Muscle of leg (tissue), 11 donors: ENCODE data around the gene SMCO3. TPM values are rescaled to one million over a fixed set of nuclear protein-coding genes. Genes with fewer than 3 reads are reported as not detected.

Experiments used
- DNase-seq: peaks from one replicate; pipeline ENCODE4 v3.0.0; 2013
- H3K27ac ChIP-seq: one replicate; pipeline ENCODE4 v1.5.1; 2013; ENCODE audit warnings: mild to moderate bottlenecking, low read length, control low read depth
- H3K27me3 ChIP-seq: one replicate; pipeline ENCODE4 v1.6.1; 2013; ENCODE audit warnings: low read length; ENCODE audit not compliant: control insufficient read depth, insufficient read depth
- H3K36me3 ChIP-seq: one replicate; pipeline ENCODE4 v1.6.1; 2013; ENCODE audit warnings: low read length; ENCODE audit not compliant: control insufficient read depth, insufficient read depth
- H3K4me1 ChIP-seq: one replicate; pipeline ENCODE4 v1.6.1; 2013; ENCODE audit warnings: low read length; ENCODE audit not compliant: control insufficient read depth, insufficient read depth
- H3K4me3 ChIP-seq: one replicate; pipeline ENCODE4 v1.5.1; 2013; ENCODE audit warnings: low read length, control low read depth
- H3K9me3 ChIP-seq: replicated peaks from 2 replicates; pipeline ENCODE4 v1.6.1; 2013; ENCODE audit warnings: low read depth, low read length; ENCODE audit not compliant: control insufficient read depth
- WGBS: methylation state at CpG from one replicate; pipeline ENCODE4 v1.1.5; 2013; ENCODE audit warnings: missing lambda C conversion rate; ENCODE audit not compliant: insufficient coverage; 5-methylcytosine and 5-hydroxymethylcytosine counted together
- polyA plus RNA-seq, 8 donors: library from polyadenylated mRNA; unstranded; fragments of 120-200 nt; gene quantifications; one replicate each; pipeline versions ENCODE4 v1.2.1 to v1.2.3, GENCODE V29; 2013; ENCODE audit warnings: inconsistent platforms in 1 of 8, low replicate concordance in 1 of 8; ENCODE audit not compliant: insufficient read length in 8 of 8, insufficient read depth in 1 of 8
- total RNA-seq: library from RNA; stranded (reverse); fragments of 120-200 nt; gene quantifications from one replicate; pipeline ENCODE4 v1.2.4, GENCODE V29; 2013

The SMCO3 gene
- total and polyA plus RNA-seq, 9 donors, result 0.07 to 0.57 (median 0.22) TPM; not detected in 1

GRCh38 chr12:14803011-14803829 is 10.8 kb downstream of the SMCO3 start, which contains the start of the genes C12orf60 and WBP11:
Gene C12orf60, plus strand, starts transcription at chr12:14803670. Its CDS starts 19,266 bp downstream, at chr12:14822936.
Gene WBP11, minus strand, starts transcription at chr12:14803478. Its CDS starts 2,095 bp downstream, at chr12:14801383.
- H3K36me3 ChIP-seq, result peaks cover 7% of the 10 kb centered on the region
- H3K4me3 ChIP-seq, result peak within 1 kb of the TSS; percentile 95
- peaks cover 2% of the 10 kb centered on the region for H3K4me1 ChIP-seq
- H3K27ac ChIP-seq, result peak within 1 kb of the TSS; percentile 95
- peak; percentile 100 for DNase-seq
- no peaks in the 10 kb centered on the region for H3K27me3 ChIP-seq
- H3K9me3 ChIP-seq, result no peaks in the 10 kb centered on the region
- 0% methylated on average over 35 of the region's 50 CpGs for WGBS

DNA sequence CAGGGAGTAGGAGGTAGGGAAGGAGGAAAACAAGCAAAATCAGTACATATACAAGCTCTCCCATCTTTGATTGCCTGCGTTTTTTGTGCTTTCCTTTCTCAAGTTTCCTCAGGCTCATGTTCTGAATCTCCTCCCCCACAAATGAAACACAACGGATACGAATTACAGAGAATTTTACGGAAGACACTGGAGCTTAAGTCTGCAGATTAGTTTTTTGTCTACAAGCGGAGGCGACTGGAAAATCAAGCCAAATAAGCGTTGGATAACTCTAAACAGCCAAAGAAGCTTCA is 11.3 kb downstream of the SMCO3 start:
- WGBS, result 0% methylated on average over 6 of the region's 7 CpGs
- peak overlapping the region; percentile 95 for H3K4me3 ChIP-seq
- no peaks in the 10 kb centered on the region for H3K27me3 ChIP-seq
- peaks cover 2% of the 10 kb centered on the region for H3K4me1 ChIP-seq
- DNase-seq, result no peak
- H3K27ac ChIP-seq, result peak overlapping the region; percentile 95
- no peaks in the 10 kb centered on the region for H3K9me3 ChIP-seq
- H3K36me3 ChIP-seq, result peaks cover 11% of the 10 kb centered on the region

GRCh38 chr12:14802247-14802646 is 11.7 kb downstream of the SMCO3 start:
- Histone ChIP-seq H3K36me3 (peaks cover 15% of the 10 kb centered on the region), H3K9me3 (no peaks in the 10 kb centered on the region), H3K4me3 (peak overlapping the region; percentile 95), H3K4me1 (peaks cover 2% of the 10 kb centered on the region), H3K27ac (no peak overlapping the region), H3K27me3 (no peaks in the 10 kb centered on the region)
- no peak for DNase-seq
- WGBS, result 20% methylated on average over 1 of the region's 4 CpGs

DNA sequence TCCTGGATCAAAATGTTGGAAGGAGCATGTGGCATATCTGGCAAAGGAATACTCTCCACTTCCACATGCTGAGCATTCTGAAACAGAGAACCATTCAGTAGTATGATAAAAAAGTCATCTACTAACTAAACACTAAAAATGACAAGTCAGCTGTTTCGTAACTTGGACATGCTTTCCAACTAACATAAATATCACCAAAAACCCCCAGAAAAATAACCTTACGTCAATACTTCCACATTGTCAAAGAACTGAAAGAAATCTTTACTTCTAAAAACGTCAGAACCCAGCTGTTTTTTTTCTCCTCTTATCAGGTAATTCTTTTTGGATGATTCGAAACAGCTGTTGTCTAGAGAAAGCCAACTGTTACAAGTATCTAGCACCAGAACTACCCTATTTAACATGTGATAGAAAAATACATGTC is 18.9 kb downstream of the SMCO3 start:
- WGBS, result 60% methylated on average over 1 of the region's 4 CpGs
- Histone ChIP-seq H3K9me3 (no peaks in the 10 kb centered on the region), H3K36me3 (peaks cover 46% of the 10 kb centered on the region), H3K4me3 (no peak overlapping the region), H3K4me1 (no peaks in the 10 kb centered on the region), H3K27me3 (no peaks in the 10 kb centered on the region), H3K27ac (no peak overlapping the region)
- DNase-seq, result no peak

- Histone ChIP-seq H3K36me3 (peaks cover 25% of the 10 kb centered on the region), H3K4me3 (no peak overlapping the region), H3K9me3 (no peaks in the 10 kb centered on the region), H3K27me3 (no peaks in the 10 kb centered on the region), H3K4me1 (no peaks in the 10 kb centered on the region), H3K27ac (no peak overlapping the region)
- no peak for DNase-seq
- no CpG with 5 or more reads among the region's 3 CpGs for WGBS
Measured at GRCh38 chr12:14785568-14785967, 28.4 kb downstream of the SMCO3 start.

- Histone ChIP-seq H3K27ac (no peak overlapping the region), H3K4me1 (no peaks in the 10 kb centered on the region), H3K36me3 (peaks cover 18% of the 10 kb centered on the region), H3K9me3 (no peaks in the 10 kb centered on the region), H3K4me3 (no peak overlapping the region), H3K27me3 (no peaks in the 10 kb centered on the region)
- DNase-seq, result peak; percentile 43
- no CpG with 5 or more reads among the region's 2 CpGs for WGBS
Measured at GRCh38 chr12:14784471-14784870, 29.5 kb downstream of the SMCO3 start.

GRCh38 chr12:14782756-14783155 is 31.2 kb downstream of the SMCO3 start:
- H3K27me3 ChIP-seq, result no peaks in the 10 kb centered on the region
- H3K27ac ChIP-seq, result no peak overlapping the region
- peaks cover 6% of the 10 kb centered on the region for H3K36me3 ChIP-seq
- DNase-seq, result no peak
- H3K9me3 ChIP-seq, result no peaks in the 10 kb centered on the region
- H3K4me3 ChIP-seq, result no peak overlapping the region
- H3K4me1 ChIP-seq, result no peaks in the 10 kb centered on the region

DNA sequence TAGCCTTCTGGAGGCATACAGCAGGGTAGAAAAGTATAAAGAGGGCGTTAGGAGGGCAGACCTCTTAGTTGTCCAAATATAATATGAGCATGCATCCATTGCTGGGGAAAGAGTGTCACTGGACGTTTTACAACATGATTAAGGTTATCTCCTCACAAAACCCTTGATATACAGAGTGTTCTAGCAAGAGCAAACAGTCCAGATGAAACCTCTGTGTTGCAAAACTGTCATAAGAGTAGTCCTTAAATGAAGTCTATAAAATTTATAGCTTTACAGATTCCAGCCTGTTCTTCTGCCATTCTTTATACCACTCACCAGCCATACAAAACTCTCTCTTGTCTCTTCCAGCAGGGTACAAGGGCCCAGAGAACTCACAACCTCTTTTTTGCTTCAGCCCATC is 32.4 kb downstream of the SMCO3 start:
- no peaks in the 10 kb centered on the region for H3K36me3 ChIP-seq
- H3K9me3 ChIP-seq, result no peaks in the 10 kb centered on the region
- H3K4me1 ChIP-seq, result no peaks in the 10 kb centered on the region
- WGBS, result no CpG with 5 or more reads among the region's 2 CpGs
- no peak overlapping the region for H3K27ac ChIP-seq
- no peak for DNase-seq
- H3K4me3 ChIP-seq, result no peak overlapping the region
- H3K27me3 ChIP-seq, result no peaks in the 10 kb centered on the region

DNA sequence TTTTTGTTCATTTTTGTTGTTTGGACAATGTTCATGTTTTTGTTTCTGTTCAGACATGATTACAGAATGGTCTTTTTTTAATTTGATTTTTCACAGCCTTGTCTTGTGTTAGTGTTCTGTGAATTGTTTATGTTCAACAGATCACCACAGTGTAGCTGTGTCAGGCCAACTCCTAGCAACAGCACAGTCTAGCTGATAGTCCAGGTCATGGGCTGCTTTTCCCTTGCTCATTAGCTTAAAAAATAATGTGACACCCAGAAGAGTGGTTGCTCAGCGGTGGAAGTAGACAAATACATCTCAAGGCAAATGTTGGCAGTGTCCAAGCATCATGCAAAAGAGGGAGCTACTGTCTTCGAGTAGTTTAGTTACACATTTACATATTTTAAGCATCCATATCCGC is 33.1 kb downstream of the SMCO3 start:
- no peak for DNase-seq
- Histone ChIP-seq H3K27me3 (no peaks in the 10 kb centered on the region), H3K9me3 (no peaks in the 10 kb centered on the region), H3K36me3 (no peaks in the 10 kb centered on the region), H3K4me3 (no peak overlapping the region), H3K4me1 (peaks cover 2% of the 10 kb centered on the region), H3K27ac (no peak overlapping the region)
- no CpG with 5 or more reads among the region's 3 CpGs for WGBS

GRCh38 chr12:14779834-14780233 is 34.1 kb downstream of the SMCO3 start:
- no peaks in the 10 kb centered on the region for H3K27me3 ChIP-seq
- no peak overlapping the region for H3K4me3 ChIP-seq
- DNase-seq, result no peak
- 100% methylated on average over 1 of the region's 2 CpGs for WGBS
- no peaks in the 10 kb centered on the region for H3K36me3 ChIP-seq
- peaks cover 5% of the 10 kb centered on the region for H3K4me1 ChIP-seq
- no peak overlapping the region for H3K27ac ChIP-seq
- no peaks in the 10 kb centered on the region for H3K9me3 ChIP-seq
